ENCODE results near the gene AMD1.

DNA sequence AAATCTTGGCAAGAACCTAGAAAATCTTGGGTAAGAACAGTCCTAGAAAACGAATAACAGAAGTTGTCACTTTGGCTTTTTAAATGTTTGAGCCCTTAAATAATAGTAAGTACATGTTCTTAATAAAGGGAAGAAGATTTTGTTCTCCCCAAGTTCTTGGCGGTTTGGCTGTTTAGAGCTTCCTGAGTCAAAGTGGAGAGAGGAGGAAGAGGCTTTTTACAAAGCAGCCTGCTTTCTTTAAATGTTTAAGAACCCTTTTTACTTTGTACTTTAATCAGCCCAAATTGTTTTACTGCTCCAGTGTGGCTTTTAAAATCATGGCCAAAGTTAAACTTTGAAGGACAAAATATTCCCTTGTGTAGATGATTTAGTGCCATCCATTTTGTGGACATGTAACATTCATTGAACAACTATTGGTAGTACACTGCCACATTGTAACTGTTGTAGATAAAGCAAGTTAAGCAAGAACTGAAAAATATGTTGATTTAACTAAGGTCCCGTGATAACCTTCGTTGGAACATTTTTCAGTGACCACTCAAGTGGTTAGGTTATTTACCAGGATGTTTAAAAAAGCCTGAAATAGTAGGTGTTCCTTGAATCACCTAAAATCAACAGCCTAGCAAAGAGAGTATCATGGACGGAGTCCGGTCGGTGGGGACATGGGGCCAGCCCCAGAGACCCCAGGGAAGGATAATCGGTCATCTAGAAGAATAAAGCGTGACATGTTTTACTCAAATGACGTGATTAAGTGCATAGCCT, 2.4 kb downstream of the AMD1 start:
- TF ChIP-seq, protein P1, sequence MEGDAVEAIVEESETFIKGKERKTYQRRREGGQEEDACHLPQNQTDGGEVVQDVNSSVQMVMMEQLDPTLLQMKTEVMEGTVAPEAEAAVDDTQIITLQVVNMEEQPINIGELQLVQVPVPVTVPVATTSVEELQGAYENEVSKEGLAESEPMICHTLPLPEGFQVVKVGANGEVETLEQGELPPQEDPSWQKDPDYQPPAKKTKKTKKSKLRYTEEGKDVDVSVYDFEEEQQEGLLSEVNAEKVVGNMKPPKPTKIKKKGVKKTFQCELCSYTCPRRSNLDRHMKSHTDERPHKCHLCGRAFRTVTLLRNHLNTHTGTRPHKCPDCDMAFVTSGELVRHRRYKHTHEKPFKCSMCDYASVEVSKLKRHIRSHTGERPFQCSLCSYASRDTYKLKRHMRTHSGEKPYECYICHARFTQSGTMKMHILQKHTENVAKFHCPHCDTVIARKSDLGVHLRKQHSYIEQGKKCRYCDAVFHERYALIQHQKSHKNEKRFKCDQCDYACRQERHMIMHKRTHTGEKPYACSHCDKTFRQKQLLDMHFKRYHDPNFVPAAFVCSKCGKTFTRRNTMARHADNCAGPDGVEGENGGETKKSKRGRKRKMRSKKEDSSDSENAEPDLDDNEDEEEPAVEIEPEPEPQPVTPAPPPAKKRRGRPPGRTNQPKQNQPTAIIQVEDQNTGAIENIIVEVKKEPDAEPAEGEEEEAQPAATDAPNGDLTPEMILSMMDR (IDR thresholded peaks at IDR 0.05) = no peak
- no peak for TF ChIP-seq POLR2A (IDR thresholded peaks at IDR 0.05)

Measured in uterus (tissue), 2 donors.